Measurements from ENCODE around the gene CYP24A1.

GRCh38 chr20:54107181-54107580 is 66.6 kb downstream of the CYP24A1 start:
- TF ChIP-seq POLR2A (IDR thresholded peaks at IDR 0.05) (no peak), EP300 (IDR thresholded peaks at IDR 0.05; ENCODE audit: low read depth) (no peak)
- TF ChIP-seq, protein P1, sequence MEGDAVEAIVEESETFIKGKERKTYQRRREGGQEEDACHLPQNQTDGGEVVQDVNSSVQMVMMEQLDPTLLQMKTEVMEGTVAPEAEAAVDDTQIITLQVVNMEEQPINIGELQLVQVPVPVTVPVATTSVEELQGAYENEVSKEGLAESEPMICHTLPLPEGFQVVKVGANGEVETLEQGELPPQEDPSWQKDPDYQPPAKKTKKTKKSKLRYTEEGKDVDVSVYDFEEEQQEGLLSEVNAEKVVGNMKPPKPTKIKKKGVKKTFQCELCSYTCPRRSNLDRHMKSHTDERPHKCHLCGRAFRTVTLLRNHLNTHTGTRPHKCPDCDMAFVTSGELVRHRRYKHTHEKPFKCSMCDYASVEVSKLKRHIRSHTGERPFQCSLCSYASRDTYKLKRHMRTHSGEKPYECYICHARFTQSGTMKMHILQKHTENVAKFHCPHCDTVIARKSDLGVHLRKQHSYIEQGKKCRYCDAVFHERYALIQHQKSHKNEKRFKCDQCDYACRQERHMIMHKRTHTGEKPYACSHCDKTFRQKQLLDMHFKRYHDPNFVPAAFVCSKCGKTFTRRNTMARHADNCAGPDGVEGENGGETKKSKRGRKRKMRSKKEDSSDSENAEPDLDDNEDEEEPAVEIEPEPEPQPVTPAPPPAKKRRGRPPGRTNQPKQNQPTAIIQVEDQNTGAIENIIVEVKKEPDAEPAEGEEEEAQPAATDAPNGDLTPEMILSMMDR (IDR thresholded peaks at IDR 0.05), result no peak
